ENCODE measurements around the gene MAGEB10.
"Not testable (repeated sequence)": the region's sequence is repeated elsewhere in the genome, so short reads cannot be mapped to it uniquely, and the experiment has no call there.

Gene MAGEB10

GRCh38 chrX:27807690-27808089, at the start of gene MAGEB10:
TSS of gene MAGEB10 (plus strand) at chrX:27807990. CDS start at chrX:27821307, 13,317 bp downstream.
- no peak for DNase-seq

GRCh38 chrX:27765718-27766117, 42.1 kb upstream of the MAGEB10 start:
- no peak for DNase-seq

- no peak for DNase-seq
Measured at GRCh38 chrX:27767387-27767786, 40.4 kb upstream of the MAGEB10 start.

GRCh38 chrX:27775984-27776383, 31.8 kb upstream of the MAGEB10 start:
- no peak for DNase-seq

GRCh38 chrX:27796640-27797257, 11.0 kb upstream of the MAGEB10 start:
- no peak for DNase-seq

- no peak for DNase-seq
Measured at GRCh38 chrX:27797575-27797974, 10.2 kb upstream of the MAGEB10 start.

- DNase-seq: no peak
Measured at GRCh38 chrX:27808226-27808625, 436 bp downstream of the MAGEB10 start.

- DNase-seq: not testable (repeated sequence)
Measured at GRCh38 chrX:27808991-27809859, 1.4 kb downstream of the MAGEB10 start.

GRCh38 chrX:27815209-27815608, 7.4 kb downstream of the MAGEB10 start:
- DNase-seq: no peak

GRCh38 chrX:27823812-27824211, 16.0 kb downstream of the MAGEB10 start:
- no peak for DNase-seq

GRCh38 chrX:27838185-27838584, 30.4 kb downstream of the MAGEB10 start:
- no peak for DNase-seq

- no peak for DNase-seq
Measured at GRCh38 chrX:27840881-27841280, 33.1 kb downstream of the MAGEB10 start.

GRCh38 chrX:27842859-27843258, 35.1 kb downstream of the MAGEB10 start:
- no peak for DNase-seq

- DNase-seq: no peak
Measured at GRCh38 chrX:27860337-27860736, 52.5 kb downstream of the MAGEB10 start.

- DNase-seq: no peak
Measured at GRCh38 chrX:27863809-27864208, 56.0 kb downstream of the MAGEB10 start.

All from NCI-H510A treated with DMSO at 0.1 percent for 48 hours (cell line).